NCI-H1092 (cell line): ENCODE data around the gene GALNT18.

ENCODE experiments used
- DNase-seq: peaks from one replicate; lab custom pipeline; 2025; lab: John Stamatoyannopoulos, UW

Gene GALNT18

GRCh38 chr11:11624204-11624603 is 2.4 kb upstream of the GALNT18 start:
- DNase-seq = no peak

- no peak for DNase-seq
These were observed 967 bp upstream of the GALNT18 start for GRCh38 chr11:11622772-11623171.

GRCh38 chr11:11622340-11622706 is 518 bp upstream of the GALNT18 start:
- DNase-seq = no peak

- DNase-seq = peak; percentile 12
These were observed 758 bp downstream of the GALNT18 start for GRCh38 chr11:11620921-11621572.

- DNase-seq = peak; percentile 18
These were observed 1.5 kb downstream of the GALNT18 start for GRCh38 chr11:11620173-11620920.

- peak; percentile 13 for DNase-seq
These were observed 2.8 kb downstream of the GALNT18 start for GRCh38 chr11:11618973-11619435.

GRCh38 chr11:11615086-11615485 is 6.7 kb downstream of the GALNT18 start:
- no peak for DNase-seq

- no peak for DNase-seq
These were observed 9.4 kb downstream of the GALNT18 start for GRCh38 chr11:11612439-11612838.

- DNase-seq = no peak
These were observed 10.4 kb downstream of the GALNT18 start for GRCh38 chr11:11611381-11611780.

GRCh38 chr11:11608783-11609232 is 13.0 kb downstream of the GALNT18 start:
- no peak for DNase-seq

- no peak for DNase-seq
These were observed 14.0 kb downstream of the GALNT18 start for GRCh38 chr11:11607772-11608171.

GRCh38 chr11:11605821-11606450 is 15.9 kb downstream of the GALNT18 start:
- no peak for DNase-seq

GRCh38 chr11:11605181-11605580 is 16.6 kb downstream of the GALNT18 start:
- DNase-seq = no peak

GRCh38 chr11:11604370-11604990 is 17.3 kb downstream of the GALNT18 start:
- DNase-seq = no peak

- DNase-seq = no peak
These were observed 19.8 kb downstream of the GALNT18 start for GRCh38 chr11:11602011-11602410.

- no peak for DNase-seq
These were observed 21.5 kb downstream of the GALNT18 start for GRCh38 chr11:11600288-11600687.

GRCh38 chr11:11598243-11598642 is 23.6 kb downstream of the GALNT18 start:
- DNase-seq = no peak

- DNase-seq = no peak
These were observed 27.6 kb downstream of the GALNT18 start for GRCh38 chr11:11594162-11594561.

GRCh38 chr11:11592146-11592684 is 29.6 kb downstream of the GALNT18 start:
- DNase-seq = no peak

- DNase-seq = no peak
These were observed 32.4 kb downstream of the GALNT18 start for GRCh38 chr11:11589437-11589836.

GRCh38 chr11:11588891-11589290 is 32.9 kb downstream of the GALNT18 start:
- DNase-seq = no peak

- no peak for DNase-seq
These were observed 33.6 kb downstream of the GALNT18 start for GRCh38 chr11:11588243-11588642.
